Natural killer cell (primary cell): ENCODE results near the gene RNF2. TPM values are rescaled to one million over a fixed set of nuclear protein-coding genes. Genes with fewer than 3 reads are reported as not detected.

Experiments used
- ATAC-seq, 3 donors: fragments of 150-1000 bp in 2 of 3; fragments of 200-7000 bp in 1 of 3; cut with Tn5 transposase; 1 replicate in 1 of 3; 2 replicates in 2 of 3; pipeline ENCODE4 v1.10.0; 2021; ENCODE audit warnings: mild to moderate bottlenecking in 2 of 3, moderate library complexity in 2 of 3
- DNase-seq, 2 donors: peaks; one replicate each; pipeline versions ENCODE4 v3.0.0 to v3.0.0-alpha.2; 2013 to 2021; ENCODE audit warnings: mixed read lengths in 1 of 2
- H3K27ac ChIP-seq: one replicate; pipeline ENCODE4 v1.5.1; 2013; ENCODE audit warnings: mild to moderate bottlenecking, low read length
- H3K27me3 ChIP-seq: one replicate; pipeline ENCODE4 v1.6.1; 2013; ENCODE audit warnings: low read length; ENCODE audit not compliant: control insufficient read depth, insufficient read depth
- H3K36me3 ChIP-seq: one replicate; pipeline ENCODE4 v1.6.1; 2013; ENCODE audit warnings: low read length; ENCODE audit not compliant: control insufficient read depth, insufficient read depth
- H3K4me1 ChIP-seq: one replicate; pipeline ENCODE4 v1.6.1; 2013; ENCODE audit warnings: low read length; ENCODE audit not compliant: control insufficient read depth, insufficient read depth
- H3K4me3 ChIP-seq: one replicate; pipeline ENCODE4 v1.5.1; 2013; ENCODE audit warnings: low read length
- H3K9me3 ChIP-seq: one replicate; pipeline ENCODE4 v1.6.1; 2013; ENCODE audit warnings: low read length; ENCODE audit not compliant: control insufficient read depth, insufficient read depth
- H3K27ac Mint-ChIP-seq, 2 donors: one replicate each; pipeline ENCODE4 v1.8.0; 2022; ENCODE audit warnings: mild to moderate bottlenecking in 2 of 2, mixed read lengths in 2 of 2, moderate library complexity in 1 of 2
- H3K27me3 Mint-ChIP-seq, 2 donors: one replicate each; pipeline ENCODE4 v1.8.0; 2022; ENCODE audit warnings: low read depth in 2 of 2, mixed read lengths in 2 of 2
- H3K36me3 Mint-ChIP-seq: one replicate; pipeline ENCODE4 v1.8.0; 2022; ENCODE audit warnings: mixed read lengths
- H3K4me1 Mint-ChIP-seq, 2 donors: one replicate each; pipeline ENCODE4 v1.8.0; 2022; ENCODE audit warnings: mixed read lengths in 2 of 2
- H3K4me3 Mint-ChIP-seq: one replicate; pipeline ENCODE4 v1.8.0; 2022; ENCODE audit warnings: mild to moderate bottlenecking, moderate library complexity, mixed read lengths
- H3K9me3 Mint-ChIP-seq, 2 donors: one replicate each; pipeline ENCODE4 v1.8.0; 2022; ENCODE audit warnings: mixed read lengths in 2 of 2
- CTCF ChIP-seq: fragments of 200-600 bp; IDR thresholded peaks from one replicate; pipeline ENCODE4 v1.8.0; 2022; ENCODE audit warnings: antibody characterized with exemption
- WGBS: methylation state at CpG from one replicate; pipeline ENCODE4 v1.1.7; 2013; ENCODE audit warnings: missing lambda C conversion rate; ENCODE audit not compliant: insufficient coverage; 5-methylcytosine and 5-hydroxymethylcytosine counted together
- intact Hi-C: fragments of 100-400 bp; cut with micrococcal nuclease; formaldehyde crosslinking; loops from one replicate; pipeline ENCODE4 v1.14.2; 2022
- total RNA-seq, 4 donors: library from RNA; stranded (reverse); fragments of 120-200 nt in 1 of 4; gene quantifications; one replicate each; pipeline versions ENCODE4 v1.2.3 to v1.2.4, GENCODE V29; 2013 to 2022

Gene RNF2
- total RNA-seq, 3 donors from 2014 or later (not counting 1 experiment from before 2014, with no cell fraction given) = 14.0 to 21.9 (median 19.5) TPM

GRCh38 chr1:185080422-185080821, 35.1 kb downstream of the RNF2 start:
- Mint-ChIP-seq H3K9me3 (no peaks in the 10 kb centered on the region), H3K36me3 (no peaks in the 10 kb centered on the region), H3K27ac (peak overlapping the region in 1 of 2 donors; percentile 5), H3K4me3 (no peak overlapping the region), H3K27me3 (no peaks in the 10 kb centered on the region), H3K4me1 (peaks cover 33 to 43% of the 10 kb centered on the region in 2 donors)
- no peaks in the 10 kb centered on the region for H3K4me1 ChIP-seq
- no peak overlapping the region for H3K27ac ChIP-seq
- no peaks in the 10 kb centered on the region for H3K27me3 ChIP-seq
- no peak overlapping the region for H3K4me3 ChIP-seq
- no peak for TF ChIP-seq CTCF
- no peaks in the 10 kb centered on the region for H3K9me3 ChIP-seq
- ATAC-seq (no peak), DNase-seq (no peak)
- intact Hi-C loops = no loop called here
- H3K36me3 ChIP-seq = no peaks in the 10 kb centered on the region

GRCh38 chr1:185083818-185084217, 38.5 kb downstream of the RNF2 start:
- no peaks in the 10 kb centered on the region for H3K9me3 Mint-ChIP-seq
- 90% methylated on average over 1 of the region's 2 CpGs for WGBS
- Histone ChIP-seq H3K27ac (no peak overlapping the region), H3K27me3 (no peaks in the 10 kb centered on the region), H3K4me3 (no peak overlapping the region), H3K4me1 (no peaks in the 10 kb centered on the region), H3K9me3 (no peaks in the 10 kb centered on the region), H3K36me3 (peaks cover 6% of the 10 kb centered on the region)
- no peak for ATAC-seq
- peaks cover 35 to 38% of the 10 kb centered on the region in 2 donors for H3K4me1 Mint-ChIP-seq
- no peak overlapping the region for H3K4me3 Mint-ChIP-seq
- peaks cover 10% of the 10 kb centered on the region for H3K36me3 Mint-ChIP-seq
- no peak for TF ChIP-seq CTCF
- DNase-seq = no peak
- H3K27me3 Mint-ChIP-seq = no peaks in the 10 kb centered on the region
- H3K27ac Mint-ChIP-seq = peak overlapping the region in 1 of 2 donors; percentile 46
- intact Hi-C loops = no loop called here

- ATAC-seq = no peak
- H3K27ac Mint-ChIP-seq = no peak overlapping the region
Measured at GRCh38 chr1:185087101-185087500, 41.7 kb downstream of the RNF2 start.

More at GRCh38 chr1:185087101-185087500, 41.7 kb downstream of the RNF2 start:
- no peaks in the 10 kb centered on the region for H3K27me3 ChIP-seq
- intact Hi-C loops = no loop called here
- H3K27ac ChIP-seq = no peak overlapping the region
- H3K36me3 ChIP-seq = peaks cover 14% of the 10 kb centered on the region
- no peak overlapping the region for H3K4me3 ChIP-seq
- Mint-ChIP-seq H3K9me3 (no peaks in the 10 kb centered on the region), H3K4me1 (peaks cover 26 to 29% of the 10 kb centered on the region in 2 donors), H3K4me3 (no peak overlapping the region), H3K36me3 (peaks cover 17% of the 10 kb centered on the region), H3K27me3 (no peaks in the 10 kb centered on the region)
- no peaks in the 10 kb centered on the region for H3K4me1 ChIP-seq
- TF ChIP-seq CTCF = no peak
- no peaks in the 10 kb centered on the region for H3K9me3 ChIP-seq
- WGBS = 100% methylated on average over 1 of the region's 1 CpG
- no peak for DNase-seq
